GM12874 (cell line): ENCODE measurements around the gene COX4I1.

Experiments
- TF ChIP-seq, protein P1 (sequence below): IDR thresholded peaks from 2 replicates; pipeline ENCODE4 v1.5.1; 2011; ENCODE audit warnings: low read depth, mild to moderate bottlenecking, control low read depth, low read length, moderate library complexity; ENCODE audit not compliant: insufficient read depth

COX4I1 gene

DNA sequence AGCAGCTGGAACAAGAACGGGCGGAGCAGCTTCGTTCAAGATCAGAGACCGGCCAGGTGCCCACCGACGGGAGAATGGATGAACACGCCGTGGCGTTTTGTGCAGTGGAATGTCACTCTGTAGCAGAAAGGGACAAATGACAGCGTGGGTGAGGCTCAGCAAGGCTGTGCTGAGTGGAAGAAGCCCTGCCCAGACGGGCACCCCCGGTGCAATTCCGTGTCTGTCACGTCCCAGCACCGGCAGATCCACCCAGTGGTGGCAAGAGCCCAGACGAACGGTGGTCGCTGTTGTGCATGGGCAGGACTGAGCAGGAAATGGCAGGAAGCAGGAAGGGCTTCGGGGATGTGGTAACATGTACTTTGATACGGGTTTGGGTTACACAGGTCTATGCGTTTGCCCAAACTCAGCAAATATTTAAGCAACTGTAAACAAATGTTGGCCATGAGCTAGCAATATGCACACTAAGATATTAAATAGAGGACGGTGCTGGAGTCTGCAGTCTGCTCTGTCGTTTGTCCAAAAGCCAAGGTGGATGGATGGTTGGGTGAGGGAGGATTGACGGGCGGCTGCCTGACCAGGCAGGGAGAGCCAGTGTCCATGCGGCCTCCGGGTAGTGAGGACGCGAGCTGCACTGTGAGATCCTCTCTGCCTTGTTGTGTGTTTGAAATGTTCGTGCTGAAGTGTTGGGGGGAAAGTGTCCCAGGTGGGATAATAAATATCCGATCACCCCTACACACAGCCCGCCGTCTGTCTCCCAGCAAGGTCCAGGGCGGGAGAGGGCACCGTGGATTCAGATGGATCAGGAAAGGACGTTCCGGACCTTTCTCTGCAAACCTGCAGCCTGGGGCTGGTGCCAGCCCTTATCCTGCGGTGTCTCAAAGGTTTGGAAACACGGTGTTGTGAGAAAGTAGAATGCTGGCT, 48.4 kb downstream of the COX4I1 start:
- TF ChIP-seq, protein P1, sequence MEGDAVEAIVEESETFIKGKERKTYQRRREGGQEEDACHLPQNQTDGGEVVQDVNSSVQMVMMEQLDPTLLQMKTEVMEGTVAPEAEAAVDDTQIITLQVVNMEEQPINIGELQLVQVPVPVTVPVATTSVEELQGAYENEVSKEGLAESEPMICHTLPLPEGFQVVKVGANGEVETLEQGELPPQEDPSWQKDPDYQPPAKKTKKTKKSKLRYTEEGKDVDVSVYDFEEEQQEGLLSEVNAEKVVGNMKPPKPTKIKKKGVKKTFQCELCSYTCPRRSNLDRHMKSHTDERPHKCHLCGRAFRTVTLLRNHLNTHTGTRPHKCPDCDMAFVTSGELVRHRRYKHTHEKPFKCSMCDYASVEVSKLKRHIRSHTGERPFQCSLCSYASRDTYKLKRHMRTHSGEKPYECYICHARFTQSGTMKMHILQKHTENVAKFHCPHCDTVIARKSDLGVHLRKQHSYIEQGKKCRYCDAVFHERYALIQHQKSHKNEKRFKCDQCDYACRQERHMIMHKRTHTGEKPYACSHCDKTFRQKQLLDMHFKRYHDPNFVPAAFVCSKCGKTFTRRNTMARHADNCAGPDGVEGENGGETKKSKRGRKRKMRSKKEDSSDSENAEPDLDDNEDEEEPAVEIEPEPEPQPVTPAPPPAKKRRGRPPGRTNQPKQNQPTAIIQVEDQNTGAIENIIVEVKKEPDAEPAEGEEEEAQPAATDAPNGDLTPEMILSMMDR = no peak

GRCh38 chr16:85848986-85849385, 49.5 kb downstream of the COX4I1 start:
- TF ChIP-seq, protein P1 = no peak

GRCh38 chr16:85849388-85849787, 49.9 kb downstream of the COX4I1 start:
- TF ChIP-seq, protein P1 = no peak

DNA sequence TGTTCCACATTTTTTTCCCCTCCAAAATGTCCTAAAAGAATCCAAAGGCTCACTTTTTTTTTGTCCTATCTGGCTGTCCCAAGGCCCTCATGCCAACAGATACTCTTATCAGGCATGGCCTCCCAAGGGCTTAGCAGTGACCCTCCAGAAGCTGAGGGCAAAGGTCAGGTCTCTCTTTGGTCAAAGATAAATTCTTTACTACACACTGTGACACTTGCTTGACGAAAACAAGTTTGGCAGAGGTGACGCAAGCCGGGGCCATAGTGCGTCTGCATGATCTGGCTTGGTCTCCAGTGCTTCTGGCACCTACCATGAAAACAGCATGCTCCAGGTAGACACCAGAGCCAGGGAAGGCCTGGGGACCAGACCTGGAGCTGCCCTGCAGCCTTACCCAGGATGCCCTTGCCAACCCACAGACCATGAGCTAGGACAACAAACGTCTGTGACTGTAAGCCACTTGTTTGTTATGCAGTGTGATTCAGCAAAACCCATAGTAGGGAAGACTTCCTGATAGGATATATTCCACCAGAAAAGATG, 50.9 kb downstream of the COX4I1 start:
- TF ChIP-seq, protein P1 = no peak

GRCh38 chr16:85851034-85851785, 51.7 kb downstream of the COX4I1 start:
- TF ChIP-seq, protein P1 = no peak

GRCh38 chr16:85853547-85854545, 54.4 kb downstream of the COX4I1 start:
- TF ChIP-seq, protein P1 = no peak

GRCh38 chr16:85854935-85855334, 55.4 kb downstream of the COX4I1 start:
- TF ChIP-seq, protein P1 = no peak
